Epidermal melanocyte (primary cell): ENCODE results near the gene EYA4.
"Not testable (repeated sequence)": the region's sequence is repeated elsewhere in the genome, so short reads cannot be mapped to it uniquely, and the experiment has no call there.

Experiments used
- DNase-seq: peaks from one replicate; pipeline ENCODE4 v3.0.0; 2011; ENCODE audit warnings: low spot score; ENCODE audit not compliant: insufficient read length

EYA4 gene

GRCh38 chr6:133396984-133397348 is 155.8 kb downstream of the EYA4 start:
- no peak for DNase-seq

DNA sequence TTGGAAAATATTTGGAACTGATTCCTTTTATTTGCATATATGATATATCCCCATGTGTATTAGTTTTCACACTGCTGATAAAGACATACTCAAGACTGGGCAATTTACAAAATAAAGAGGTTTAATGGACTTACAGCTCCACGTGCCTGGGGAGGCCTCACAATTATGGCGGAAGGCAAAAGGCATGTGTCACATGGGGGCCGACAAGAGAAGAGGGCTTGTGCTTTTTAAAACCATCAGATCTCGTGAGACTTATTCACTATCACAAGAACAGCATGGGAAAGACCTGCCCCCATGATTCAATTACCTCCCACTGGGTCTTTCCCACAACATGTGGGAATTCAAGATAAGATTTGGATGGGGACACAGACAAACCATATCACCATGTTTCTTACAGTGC is 156.4 kb downstream of the EYA4 start:
- DNase-seq, result not testable (repeated sequence)

- no peak for DNase-seq
Observed at GRCh38 chr6:133399426-133399825, 158.3 kb downstream of the EYA4 start.

DNA sequence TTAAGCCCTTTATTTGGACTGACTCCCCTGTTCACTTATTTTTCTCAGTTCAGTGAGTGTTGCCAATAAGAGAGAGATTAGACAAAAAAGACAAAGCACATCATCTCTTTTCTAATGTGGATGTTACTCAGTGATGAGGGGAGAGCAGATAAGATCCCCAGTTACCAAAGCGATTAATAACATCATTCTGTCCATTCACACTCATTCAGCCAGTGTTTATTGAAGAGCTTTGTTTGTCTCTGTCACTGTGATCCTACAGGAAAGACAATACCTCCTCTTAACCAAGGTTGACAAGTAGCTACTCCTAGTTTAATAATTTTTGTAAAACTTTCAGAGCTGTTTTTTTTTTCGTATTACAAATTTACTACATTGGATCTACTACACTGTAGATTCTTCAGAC is 163.0 kb downstream of the EYA4 start:
- DNase-seq, result no peak

- no peak for DNase-seq
Observed at GRCh38 chr6:133404728-133405127, 163.6 kb downstream of the EYA4 start.

- no peak for DNase-seq
Observed at GRCh38 chr6:133407320-133408100, 166.4 kb downstream of the EYA4 start.

- no peak for DNase-seq
Observed at GRCh38 chr6:133408132-133408531, 167.0 kb downstream of the EYA4 start.

DNA sequence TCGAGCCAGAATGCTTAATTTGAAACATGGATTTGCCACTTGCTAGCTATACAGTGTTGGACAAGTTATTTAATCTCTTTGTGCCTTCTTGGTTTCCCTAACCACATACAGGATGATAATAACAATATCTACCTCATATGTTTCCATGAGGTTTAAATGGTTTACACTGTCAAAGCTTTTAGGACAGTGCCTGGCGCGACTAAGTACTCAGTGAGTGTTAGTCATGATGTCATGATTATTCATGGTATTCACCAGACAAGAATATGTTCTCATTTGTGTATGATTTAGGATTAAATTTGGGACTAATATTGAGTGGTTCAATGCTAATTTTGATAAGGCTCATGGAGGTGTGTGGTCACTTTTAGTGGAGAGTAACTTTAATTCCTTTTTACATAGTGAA is 167.4 kb downstream of the EYA4 start:
- no peak for DNase-seq

GRCh38 chr6:133410638-133411435 is 169.7 kb downstream of the EYA4 start:
- no peak for DNase-seq

DNA sequence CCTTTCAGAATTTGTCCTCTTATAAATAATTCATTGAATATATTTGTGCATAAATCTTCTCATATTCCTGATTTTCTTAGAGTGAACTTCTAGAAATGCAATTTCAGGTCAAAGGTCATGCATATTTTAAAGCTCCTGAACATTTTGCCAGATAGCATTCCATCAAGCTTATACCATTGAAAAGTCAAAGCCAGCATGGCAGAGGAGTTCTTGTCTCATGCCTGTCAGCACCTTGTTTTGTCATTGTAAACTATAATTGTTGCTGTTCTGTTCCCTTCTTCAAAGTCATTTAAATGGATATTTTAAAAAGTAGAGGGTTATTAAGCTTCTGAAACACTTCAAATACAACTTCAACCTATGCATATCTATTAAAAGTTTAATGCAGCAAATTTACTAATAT is 170.6 kb downstream of the EYA4 start:
- DNase-seq, result no peak

- no peak for DNase-seq
Observed at GRCh38 chr6:133415262-133415661, 174.1 kb downstream of the EYA4 start.

GRCh38 chr6:133418108-133418507 is 177.0 kb downstream of the EYA4 start:
- no peak for DNase-seq

DNA sequence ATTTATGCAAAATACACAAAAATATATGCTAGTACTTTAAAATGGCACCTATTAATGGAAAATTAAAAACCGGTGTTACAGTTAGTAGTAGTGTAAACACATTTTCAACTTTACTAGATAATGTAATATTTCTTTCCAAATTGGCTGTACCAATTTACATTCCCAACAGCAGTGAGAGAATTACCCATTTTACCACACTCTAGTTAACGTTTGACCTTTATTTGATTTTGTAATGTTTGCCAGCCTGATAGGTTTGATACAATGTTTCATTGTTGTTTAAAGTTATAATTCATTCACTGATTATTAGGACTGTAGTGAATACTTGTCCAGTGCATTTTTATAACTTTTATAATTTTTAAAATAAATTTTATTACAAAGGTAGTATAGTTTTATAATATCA is 182.1 kb downstream of the EYA4 start:
- DNase-seq, result no peak

DNA sequence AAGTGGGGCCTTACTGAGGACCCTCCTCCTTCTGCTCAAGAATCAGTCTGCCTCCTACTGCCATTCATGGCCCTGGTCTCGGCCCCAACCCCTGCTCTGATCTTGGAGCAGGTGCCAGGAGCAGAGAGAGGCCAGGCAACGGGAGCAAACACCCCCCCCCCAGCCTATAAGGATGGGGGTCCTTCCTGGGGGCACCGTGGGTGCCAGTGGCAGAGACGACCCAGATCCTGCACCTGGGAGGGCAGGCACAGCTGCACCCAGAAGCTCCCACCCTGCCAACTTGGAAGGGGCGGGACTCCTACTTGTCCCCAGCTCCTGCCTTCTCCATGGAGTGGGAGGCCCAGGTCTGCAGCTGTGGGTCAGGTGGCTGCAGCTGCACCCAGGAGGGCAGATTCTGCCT is 183.2 kb downstream of the EYA4 start:
- DNase-seq, result no peak

DNA sequence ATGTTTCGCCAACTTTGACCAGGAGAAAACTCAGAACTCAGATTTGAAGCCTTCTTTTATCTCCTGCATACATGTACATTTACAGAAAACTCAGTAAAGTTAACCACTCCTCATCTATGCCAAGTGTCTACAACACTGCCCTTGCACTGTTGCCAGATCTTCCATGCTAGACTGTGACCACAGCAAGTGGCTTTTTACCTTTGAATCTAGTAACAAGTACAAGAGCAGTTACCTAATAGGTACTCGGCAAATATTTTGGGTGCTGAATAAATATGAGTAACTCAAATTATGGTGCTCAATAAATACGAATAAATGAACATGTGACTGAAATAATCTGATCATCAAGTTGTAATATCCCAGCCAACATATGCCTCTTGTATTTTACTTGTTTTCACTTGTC is 184.9 kb downstream of the EYA4 start:
- DNase-seq, result no peak

GRCh38 chr6:133428295-133428694 is 187.1 kb downstream of the EYA4 start:
- DNase-seq, result no peak

DNA sequence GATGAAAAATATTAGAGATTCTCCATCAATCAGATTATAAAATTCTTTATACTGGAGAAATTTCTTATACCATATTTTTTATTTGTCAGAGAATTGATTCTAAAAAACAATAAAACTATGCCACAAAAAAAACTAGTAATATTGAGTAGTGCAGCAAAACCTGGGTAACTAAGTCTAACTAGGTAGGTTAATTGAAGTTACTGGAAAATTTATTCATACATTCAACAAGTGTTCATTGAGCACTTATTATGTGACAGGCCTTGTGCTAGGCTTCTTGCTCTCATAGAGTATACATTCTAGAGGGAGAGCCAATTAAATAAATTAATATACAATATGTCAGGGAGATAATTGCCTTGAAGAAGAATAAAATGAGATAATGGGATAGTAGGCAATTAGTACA is 189.4 kb downstream of the EYA4 start:
- DNase-seq, result no peak

DNA sequence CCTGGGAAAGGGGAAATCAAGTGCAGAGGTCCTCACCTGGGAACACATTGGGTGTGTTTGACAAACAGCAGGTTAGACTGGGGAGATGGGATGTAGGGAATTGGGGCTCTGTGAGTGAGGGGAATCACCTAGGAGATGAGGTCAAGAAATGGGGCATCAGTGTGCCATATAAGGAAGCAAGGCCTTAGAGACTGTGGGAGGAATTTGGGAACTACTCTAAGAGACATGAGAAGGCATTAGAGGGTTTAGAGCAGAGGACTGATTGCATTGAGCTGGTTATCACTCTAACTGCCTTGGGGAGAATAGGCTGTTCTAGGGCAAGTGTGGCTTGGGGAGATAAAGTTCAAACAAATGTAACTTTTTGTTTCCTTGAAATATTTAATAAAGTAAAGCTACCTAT is 189.9 kb downstream of the EYA4 start:
- DNase-seq, result no peak

GRCh38 chr6:133432021-133432989 is 191.1 kb downstream of the EYA4 start:
- no peak for DNase-seq

DNA sequence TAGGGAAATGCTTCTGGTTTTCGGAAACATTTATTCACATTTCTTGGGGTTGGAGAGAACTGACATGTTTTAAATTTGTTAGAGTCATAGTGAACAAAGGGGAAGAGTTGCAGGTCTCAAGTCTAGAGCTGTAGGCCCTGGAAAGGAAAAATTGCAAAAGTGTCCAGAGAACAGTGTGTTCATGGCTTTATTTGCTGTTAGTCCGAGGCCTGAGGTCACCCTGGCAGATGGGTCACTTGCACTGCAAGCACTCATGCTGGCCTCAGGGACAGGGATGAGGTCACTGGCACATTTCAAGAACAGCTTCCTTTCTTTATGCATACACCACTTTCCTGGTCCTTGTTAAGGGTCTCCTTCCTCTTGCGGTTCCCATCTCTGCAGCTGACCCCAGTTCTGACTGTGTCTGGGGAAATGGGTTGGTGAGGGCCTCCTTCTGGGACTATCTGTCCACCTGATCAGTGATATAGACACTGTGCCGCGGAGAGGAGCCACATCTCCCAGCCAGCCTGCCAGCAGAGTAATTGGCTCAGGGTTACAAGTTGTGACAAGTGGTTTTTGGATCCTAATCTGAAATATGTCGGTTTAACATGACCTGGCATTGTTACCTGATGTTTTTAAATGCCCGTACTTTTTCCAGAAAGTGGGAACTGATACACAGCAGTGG is 194.0 kb downstream of the EYA4 start:
- no peak for DNase-seq

GRCh38 chr6:133436652-133437051 is 195.5 kb downstream of the EYA4 start:
- DNase-seq, result no peak
